Right lobe of liver (tissue), 6 donors: ENCODE data around the gene EFHD2. TPM values are rescaled to one million over a fixed set of nuclear protein-coding genes. Genes with fewer than 3 reads are reported as not detected.
"Not testable (repeated sequence)": the region's sequence is repeated elsewhere in the genome, so short reads cannot be mapped to it uniquely, and the experiment has no call there.

Source experiments
- ATAC-seq, 4 donors: fragments of 200-7000 bp; cut with Tn5 transposase; one replicate each; pipeline ENCODE4 v1.9.1; 2020; ENCODE audit warnings: mild to moderate bottlenecking in 4 of 4, moderate library complexity in 4 of 4
- DNase-seq, 3 donors: peaks; one replicate each; pipeline ENCODE4 v3.0.0-alpha.2; 2020
- H3K27ac ChIP-seq, 3 donors: fragments of 200-600 bp; one replicate each; pipeline ENCODE4 v1.8.0; 2022
- H3K27me3 ChIP-seq, 2 donors: fragments of 200-600 bp; one replicate each; pipeline ENCODE4 v1.8.0; 2022
- H3K36me3 ChIP-seq, 4 donors: fragments of 200-600 bp; sonication (generic) in 1 of 4; one replicate each; pipeline versions ENCODE4 v1.5.1 to v1.8.0; 2017 to 2022; ENCODE audit warnings: control low read depth in 1 of 4
- H3K4me1 ChIP-seq, 4 donors: fragments of 200-600 bp; sonication (generic) in 1 of 4; one replicate each; pipeline versions ENCODE4 v1.5.1 to v1.8.0; 2017 to 2022; ENCODE audit warnings: control low read depth in 1 of 4
- H3K4me3 ChIP-seq, 3 donors: fragments of 200-600 bp; one replicate each; pipeline ENCODE4 v1.8.0; 2022
- H3K9me3 ChIP-seq, 4 donors: fragments of 200-600 bp; sonication (generic) in 1 of 4; one replicate each; pipeline versions ENCODE4 v1.5.1 to v1.8.0; 2017 to 2022; ENCODE audit warnings: control low read depth in 1 of 4
- CTCF ChIP-seq, 4 donors: fragments of 200-600 bp in 3 of 4; fragments of 450-650 bp in 1 of 4; IDR thresholded peaks; one replicate each; pipeline versions ENCODE4 v1.5.1 to v1.8.0; 2016 to 2022; ENCODE audit warnings: antibody characterized with exemption in 4 of 4, mild to moderate bottlenecking in 2 of 4
- POLR2A ChIP-seq: fragments of 450-650 bp; IDR thresholded peaks from one replicate; pipeline ENCODE4 v1.6.1; 2017; ENCODE audit warnings: antibody characterized with exemption, mild to moderate bottlenecking
- WGBS: methylation state at CpG from one replicate; pipeline ENCODE4 v1.1.6; 2018; ENCODE audit warnings: low coverage, low lambda C conversion rate; ENCODE audit not compliant: insufficient coverage; ENCODE audit errors: missing lambda C conversion rate; 5-methylcytosine and 5-hydroxymethylcytosine counted together
- intact Hi-C, 2 donors: fragments of 100-400 bp; cut with DNase I; formaldehyde crosslinking; loops; one replicate each; pipeline versions ENCODE4 v1.11.2 to v1.14.1; 2022
- total RNA-seq, 6 experiments: library from RNA; depleted of rRNA in 2 of 6; stranded (reverse); fragments of >200 nt in 2 of 6; fragmentation: NEBNext Ultra II Directional in 3 of 6; extraction: Animal tissue kit (Norgen Biotek cat#: 25700) in 3 of 6; gene quantifications; one replicate each; pipeline versions ENCODE4 v1.1.0 to v1.2.4, GENCODE V29; 2016 to 2023
- donor health status: DM: no; HTN: yes; CAD: no.
- donor health status: DM: no; HTN: no; CAD: no.
- donor health status: DM: no; HTN: no; CAD: no.
- donor health status: DM: no; HTN: yes; CAD: no.
- donor health status: DM: no; HTN: yes; CAD: no.

Gene EFHD2
- total RNA-seq, 6 experiments from 2014 or later: 9.9 to 19.4 (median 15.6) TPM

- DNase-seq (no peak), ATAC-seq (no peak)
- Histone ChIP-seq H3K27ac (no peak overlapping the region), H3K4me3 (no peak overlapping the region), H3K36me3 (no peaks in the 10 kb centered on the region), H3K4me1 (no peaks in the 10 kb centered on the region), H3K9me3 (no peaks in the 10 kb centered on the region), H3K27me3 (no peaks in the 10 kb centered on the region)
- TF ChIP-seq CTCF (IDR thresholded peaks at IDR 0.05) (no peak), POLR2A (no peak)
- intact Hi-C loops: no loop called here
- WGBS: 65% methylated on average over 2 of the region's 2 CpGs
Measured at GRCh38 chr1:15457585-15457984, 47.9 kb downstream of the EFHD2 start.

GRCh38 chr1:15458388-15458787 is 48.7 kb downstream of the EFHD2 start:
- ATAC-seq, DNase-seq, H3K9me3 ChIP-seq, H3K4me3 ChIP-seq, H3K4me1 ChIP-seq, intact Hi-C loops, H3K27me3 ChIP-seq, H3K27ac ChIP-seq, H3K36me3 ChIP-seq: not testable (repeated sequence)
- WGBS: 77% methylated on average over 4 of the region's 4 CpGs

- TF ChIP-seq POLR2A (no peak), CTCF (IDR thresholded peaks at IDR 0.05) (no peak)
- ATAC-seq: no peak
- intact Hi-C loops: no loop called here
- Histone ChIP-seq H3K9me3 (no peaks in the 10 kb centered on the region), H3K27me3 (no peaks in the 10 kb centered on the region), H3K27ac (no peak overlapping the region), H3K4me3 (no peak overlapping the region), H3K4me1 (no peaks in the 10 kb centered on the region), H3K36me3 (no peaks in the 10 kb centered on the region)
- 59% methylated on average over 8 of the region's 10 CpGs for WGBS
- DNase-seq: no peak
Measured at GRCh38 chr1:15459771-15460707, 50.4 kb downstream of the EFHD2 start.

- intact Hi-C loops: no loop called here
- Histone ChIP-seq H3K36me3 (no peaks in the 10 kb centered on the region), H3K4me3 (no peak overlapping the region), H3K27ac (no peak overlapping the region), H3K27me3 (no peaks in the 10 kb centered on the region), H3K4me1 (no peaks in the 10 kb centered on the region), H3K9me3 (no peaks in the 10 kb centered on the region)
- no peak for TF ChIP-seq CTCF (IDR thresholded peaks at IDR 0.05)
- no peak for TF ChIP-seq POLR2A
- 80% methylated on average over 9 of the region's 9 CpGs for WGBS
- ATAC-seq: no peak
- no peak for DNase-seq
Measured at GRCh38 chr1:15460708-15461095, 51.0 kb downstream of the EFHD2 start.

GRCh38 chr1:15463064-15463800 is 53.5 kb downstream of the EFHD2 start:
- H3K9me3 ChIP-seq, intact Hi-C loops, H3K4me1 ChIP-seq, H3K36me3 ChIP-seq, ATAC-seq, H3K4me3 ChIP-seq, H3K27ac ChIP-seq, DNase-seq, H3K27me3 ChIP-seq: not testable (repeated sequence)
- 89% methylated on average over 7 of the region's 15 CpGs for WGBS

GRCh38 chr1:15463926-15464322 is 54.2 kb downstream of the EFHD2 start:
- H3K36me3 ChIP-seq, H3K4me3 ChIP-seq, H3K4me1 ChIP-seq, intact Hi-C loops, H3K9me3 ChIP-seq, DNase-seq, H3K27ac ChIP-seq, H3K27me3 ChIP-seq, ATAC-seq: not testable (repeated sequence)
- 85% methylated on average over 5 of the region's 5 CpGs for WGBS
